Activated CD8-positive, alpha-beta memory T cell treated with anti-CD3 and anti-CD28 coated beads, Interleukin-2, amount 50 U/mL, for 24 hours (primary cell): ENCODE measurements around the gene F7.

Experiments used
- DNase-seq: peaks from one replicate; pipeline ENCODE4 v3.0.0-alpha.2; 2020; ENCODE audit errors: extremely low read depth

The F7 gene

DNA sequence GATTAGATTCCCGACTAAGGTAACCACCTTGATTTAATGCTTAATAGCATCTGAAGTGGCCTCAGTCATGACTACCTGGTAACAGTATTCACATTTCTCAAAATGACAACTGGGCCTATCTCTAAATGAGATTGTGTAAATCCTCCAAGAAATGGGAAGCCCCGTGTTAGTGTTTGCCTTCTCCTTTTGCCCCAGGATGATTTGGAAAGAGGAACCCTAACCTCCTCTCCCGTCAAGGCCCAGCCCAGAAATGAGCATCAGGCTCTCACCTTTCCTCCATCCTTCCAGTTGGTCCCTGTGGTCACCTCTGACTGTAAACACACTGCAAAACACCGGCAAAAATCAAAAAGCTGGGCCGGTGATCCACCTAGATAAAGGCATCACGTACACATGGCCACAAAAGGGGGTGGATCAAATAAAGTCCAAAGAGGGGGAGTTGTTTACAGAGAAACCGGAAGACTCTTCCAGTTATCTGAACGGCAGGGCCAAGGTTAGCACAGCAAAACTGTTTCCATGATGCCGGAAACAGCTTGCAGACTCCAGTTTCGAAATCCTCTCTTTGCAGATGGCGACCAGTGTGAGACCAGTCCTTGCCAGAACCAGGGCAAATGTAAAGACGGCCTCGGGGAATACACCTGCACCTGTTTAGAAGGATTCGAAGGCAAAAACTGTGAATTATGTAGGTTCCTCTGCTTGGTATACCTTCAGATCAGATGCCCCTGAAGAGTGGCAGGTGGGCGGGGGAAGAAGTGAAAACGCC, 33.4 kb downstream of the F7 start:
- no peak for DNase-seq

DNA sequence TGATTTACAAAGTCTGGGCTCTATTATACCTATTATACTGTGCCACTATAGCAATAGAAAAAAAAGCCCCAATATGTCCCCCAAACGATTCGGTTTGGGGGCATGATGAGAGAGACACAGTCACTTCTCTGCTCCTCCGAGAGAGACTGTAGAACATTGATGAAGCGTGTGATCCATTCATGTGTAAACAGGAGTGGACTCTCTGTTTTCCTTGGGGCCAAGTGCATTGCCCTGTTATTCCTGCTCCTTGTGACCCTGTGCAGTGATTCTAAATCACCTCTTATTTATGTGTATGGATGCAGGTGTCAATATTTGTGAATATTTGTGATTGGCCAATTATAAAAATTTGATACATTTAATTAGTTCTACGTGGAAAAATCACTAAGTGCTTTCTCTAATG, 34.0 kb downstream of the F7 start:
- DNase-seq: no peak

DNA sequence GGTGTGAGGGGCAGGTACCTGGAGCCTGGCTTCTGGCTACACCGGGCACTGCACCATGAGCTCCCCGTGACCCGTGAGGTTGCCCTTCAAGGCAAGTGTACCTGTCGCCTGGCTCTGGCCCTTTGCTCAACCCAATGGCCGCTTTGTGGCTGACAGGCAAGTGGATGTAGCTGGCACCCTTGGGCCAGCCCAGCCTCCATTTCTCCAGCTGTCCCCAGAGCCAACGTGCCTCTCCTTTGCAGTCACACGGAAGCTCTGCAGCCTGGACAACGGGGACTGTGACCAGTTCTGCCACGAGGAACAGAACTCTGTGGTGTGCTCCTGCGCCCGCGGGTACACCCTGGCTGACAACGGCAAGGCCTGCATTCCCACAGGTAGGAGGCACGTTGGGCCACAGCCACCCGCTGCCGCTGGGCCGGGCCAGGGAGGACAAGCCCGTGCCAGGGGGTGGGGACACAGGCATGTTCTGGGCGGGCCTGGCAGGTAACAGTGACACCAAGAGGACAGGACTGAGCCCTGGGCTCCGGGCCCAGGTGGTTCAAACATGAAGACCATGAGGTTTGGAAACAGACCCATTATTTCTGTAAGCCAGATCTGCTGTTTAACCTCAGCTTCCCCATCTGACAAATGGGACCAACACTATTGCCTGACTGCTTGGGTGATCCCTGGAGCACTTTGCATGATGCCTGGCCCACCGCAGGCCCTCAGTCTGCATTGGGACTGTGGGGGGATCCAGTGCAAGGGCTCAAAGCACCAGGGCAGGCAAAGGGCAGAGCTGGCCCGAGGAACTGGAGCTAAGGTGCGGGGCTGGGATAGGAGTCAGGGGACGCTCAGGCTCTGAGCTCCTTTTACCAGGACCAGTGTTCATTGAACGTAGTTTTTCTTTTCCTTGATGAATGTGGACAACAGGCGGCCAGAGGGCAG, 35.3 kb downstream of the F7 start:
- no peak for DNase-seq

DNA sequence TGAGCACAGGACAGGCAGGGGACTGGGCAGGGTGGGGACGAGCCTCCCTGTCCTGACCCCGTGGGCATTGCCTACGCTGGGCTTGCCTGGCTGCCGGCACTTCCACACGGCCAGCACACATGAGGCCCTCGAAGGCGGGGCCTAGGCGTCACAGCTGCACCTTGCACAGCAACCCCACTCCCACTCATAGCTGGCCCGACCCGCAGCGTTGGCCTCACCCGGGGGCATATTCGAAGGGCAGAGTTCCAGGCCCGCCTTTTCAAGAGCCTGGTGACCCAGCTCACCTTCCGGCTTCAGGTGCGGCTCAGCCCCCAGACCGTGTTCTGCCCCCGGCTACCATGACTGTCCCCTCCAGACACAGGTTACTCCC, 36.0 kb downstream of the F7 start:
- DNase-seq: no peak

DNA sequence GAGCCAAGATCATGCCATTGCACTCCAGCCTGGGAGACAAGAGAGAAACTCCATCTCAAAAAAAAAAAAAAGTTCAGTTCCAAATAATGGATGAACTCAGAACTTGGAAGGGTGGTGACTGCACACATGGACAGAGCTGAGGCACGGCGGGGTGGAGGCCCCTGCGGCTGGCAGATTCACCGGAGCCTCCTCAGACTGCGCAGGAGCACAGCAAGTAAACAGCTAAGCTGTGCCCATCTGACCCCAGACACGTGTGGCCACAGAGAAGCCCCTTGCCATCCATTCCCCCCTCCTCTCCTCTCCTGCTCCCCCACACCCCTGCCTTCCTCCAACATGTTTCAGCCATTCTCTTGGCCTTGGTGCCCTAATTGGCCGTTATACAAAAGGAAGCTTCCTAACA, 37.3 kb downstream of the F7 start:
- no peak for DNase-seq

DNA sequence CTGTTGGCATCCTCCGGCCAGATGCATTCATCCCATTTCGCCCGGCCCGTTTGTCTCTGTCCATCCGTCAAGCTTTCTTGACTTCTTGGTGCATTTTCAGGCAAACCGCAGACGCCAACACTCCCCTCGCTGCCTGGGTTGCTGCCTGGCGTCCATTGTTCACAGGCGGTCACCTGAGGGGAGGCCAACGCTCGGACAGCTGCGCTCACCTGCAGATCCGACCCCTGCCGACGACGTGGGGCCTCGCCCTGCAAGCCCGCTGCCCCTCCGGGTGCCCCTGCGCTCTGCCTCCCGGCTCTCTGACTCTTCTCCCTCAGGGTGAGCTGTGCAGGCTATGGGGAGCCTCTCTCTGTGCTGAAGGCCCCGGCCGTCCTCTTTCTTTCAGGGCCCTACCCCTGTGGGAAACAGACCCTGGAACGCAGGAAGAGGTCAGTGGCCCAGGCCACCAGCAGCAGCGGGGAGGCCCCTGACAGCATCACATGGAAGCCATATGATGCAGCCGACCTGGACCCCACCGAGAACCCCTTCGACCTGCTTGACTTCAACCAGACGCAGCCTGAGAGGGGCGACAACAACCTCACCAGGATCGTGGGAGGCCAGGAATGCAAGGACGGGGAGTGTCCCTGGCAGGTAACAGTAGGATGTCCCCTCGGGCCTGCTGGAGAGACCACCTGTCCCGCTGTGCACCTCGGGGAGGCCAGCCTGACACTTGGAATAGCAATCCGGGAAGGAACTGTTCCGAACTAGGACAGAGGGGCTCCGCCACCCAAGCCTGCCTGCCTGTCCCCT, 38.1 kb downstream of the F7 start:
- DNase-seq: no peak

DNA sequence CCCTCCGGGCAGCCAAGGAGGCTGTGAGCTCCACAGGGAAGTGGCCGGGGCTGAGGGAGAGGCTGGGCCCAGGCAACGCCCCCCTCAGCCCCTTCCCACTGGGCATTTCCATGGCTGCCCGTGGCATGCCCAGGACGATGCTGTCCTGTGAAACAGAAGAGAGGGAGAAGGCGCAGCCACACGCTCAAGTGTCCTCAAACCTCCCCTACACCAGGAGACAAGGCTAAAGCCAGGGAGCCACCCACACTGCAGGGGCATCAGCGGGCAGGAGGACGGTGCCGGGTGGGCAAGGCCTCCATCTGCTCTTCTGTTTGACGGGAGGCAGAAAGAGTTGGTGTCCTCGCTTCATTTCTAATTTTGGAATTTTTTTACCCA, 38.7 kb downstream of the F7 start:
- no peak for DNase-seq

DNA sequence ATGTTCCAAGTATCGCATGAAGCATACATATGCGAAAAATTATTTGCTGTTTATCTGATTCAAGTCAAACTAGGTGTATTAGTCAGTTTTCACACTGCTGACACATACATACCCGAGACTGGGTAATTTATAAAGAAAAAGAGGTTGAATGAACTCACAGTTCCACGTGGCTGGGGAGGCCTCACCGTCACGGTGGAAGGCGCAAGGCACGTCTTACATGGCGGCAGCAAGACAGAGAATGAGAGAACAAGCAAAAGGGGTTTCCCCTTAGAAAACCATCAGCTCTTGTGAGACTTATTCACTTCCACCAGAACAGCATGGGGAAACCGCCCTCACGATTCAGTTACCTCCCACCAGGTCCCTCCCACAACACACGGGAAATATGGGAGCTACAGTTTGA, 39.9 kb downstream of the F7 start:
- DNase-seq: no peak

DNA sequence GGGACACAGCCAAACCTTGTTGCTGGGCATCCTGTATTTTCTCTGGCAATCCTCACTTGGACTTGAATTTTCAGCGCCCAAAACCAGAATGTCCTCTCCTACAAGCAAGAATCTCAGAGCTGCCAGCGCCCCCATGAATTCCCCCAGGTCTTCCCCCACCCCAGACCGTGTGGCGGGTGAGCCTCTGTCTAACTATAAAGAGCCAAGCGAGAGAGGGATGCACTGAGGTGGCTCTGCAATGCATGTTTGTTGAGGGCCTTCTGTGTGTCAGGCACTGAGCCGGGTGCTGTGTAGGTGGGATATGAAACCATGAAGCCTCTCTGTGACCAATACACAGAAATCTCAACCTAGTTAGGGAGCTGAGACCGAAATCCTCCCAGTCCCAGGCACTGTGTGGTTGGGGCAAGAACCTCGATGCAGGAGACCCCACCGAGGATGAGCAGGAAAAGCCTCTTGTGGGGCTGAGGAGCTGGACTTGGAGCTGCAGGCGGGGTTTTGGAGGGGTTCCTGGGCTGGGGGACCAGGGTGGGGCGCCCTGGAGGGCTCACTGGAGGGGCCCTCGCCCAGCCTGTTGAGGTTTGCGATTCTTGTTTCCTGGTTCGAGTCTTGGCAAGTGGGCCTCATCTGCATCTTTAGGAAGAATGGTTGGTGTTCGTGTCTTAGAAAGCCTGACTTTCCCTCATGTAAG, 40.5 kb downstream of the F7 start:
- DNase-seq: no peak

DNA sequence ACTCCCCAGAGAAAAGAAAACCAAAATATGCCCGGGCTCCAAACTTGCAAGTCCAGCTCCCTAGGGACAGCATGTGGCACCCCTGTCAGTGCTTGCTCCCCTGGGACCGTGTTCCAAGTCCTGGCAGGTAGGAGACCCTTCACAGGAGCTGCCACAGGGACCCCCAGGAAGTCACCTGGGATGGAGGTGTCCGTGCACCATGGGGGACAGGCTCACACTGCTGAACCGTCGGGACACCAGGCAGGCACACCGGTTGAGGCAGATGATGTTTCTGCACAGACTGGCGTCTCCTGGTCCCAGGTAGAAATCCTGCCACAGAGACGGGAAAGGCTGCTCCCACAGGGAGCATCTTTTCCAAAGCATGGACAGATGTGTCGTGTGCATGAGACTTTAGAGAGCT, 41.2 kb downstream of the F7 start:
- no peak for DNase-seq

DNA sequence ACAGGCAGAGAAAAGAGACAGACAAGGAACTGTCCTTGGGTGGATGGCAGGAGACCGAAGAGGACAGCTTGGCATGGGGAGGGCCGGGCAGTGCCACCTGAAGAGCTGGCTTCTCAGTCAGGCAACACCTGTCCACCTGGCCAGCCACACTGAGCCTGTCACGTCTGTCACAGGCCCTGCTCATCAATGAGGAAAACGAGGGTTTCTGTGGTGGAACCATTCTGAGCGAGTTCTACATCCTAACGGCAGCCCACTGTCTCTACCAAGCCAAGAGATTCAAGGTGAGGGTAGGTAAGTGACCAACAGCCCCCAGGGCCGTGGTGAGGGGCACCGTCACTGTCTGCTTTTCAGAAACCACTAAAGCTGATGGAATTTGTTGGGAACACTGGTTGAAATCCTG, 41.6 kb downstream of the F7 start:
- no peak for DNase-seq

DNA sequence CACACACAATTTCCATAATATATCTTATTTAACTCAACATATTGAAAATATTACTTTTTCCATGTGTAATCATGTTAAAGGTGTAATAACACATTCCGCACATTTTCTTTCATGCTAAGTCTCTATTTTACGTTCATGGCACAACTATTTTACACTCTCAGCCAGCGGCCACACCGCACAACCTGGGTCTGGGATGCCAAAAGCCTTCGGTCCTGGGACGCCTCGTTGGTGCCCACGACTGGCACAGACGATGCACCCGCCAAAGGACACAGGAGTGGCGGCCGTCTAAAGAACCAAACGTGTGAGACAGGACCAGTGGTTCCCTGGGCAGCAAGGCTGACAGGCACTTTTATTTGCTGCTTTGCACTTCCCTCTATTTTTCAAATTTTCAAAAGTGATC, 42.8 kb downstream of the F7 start:
- no peak for DNase-seq

DNA sequence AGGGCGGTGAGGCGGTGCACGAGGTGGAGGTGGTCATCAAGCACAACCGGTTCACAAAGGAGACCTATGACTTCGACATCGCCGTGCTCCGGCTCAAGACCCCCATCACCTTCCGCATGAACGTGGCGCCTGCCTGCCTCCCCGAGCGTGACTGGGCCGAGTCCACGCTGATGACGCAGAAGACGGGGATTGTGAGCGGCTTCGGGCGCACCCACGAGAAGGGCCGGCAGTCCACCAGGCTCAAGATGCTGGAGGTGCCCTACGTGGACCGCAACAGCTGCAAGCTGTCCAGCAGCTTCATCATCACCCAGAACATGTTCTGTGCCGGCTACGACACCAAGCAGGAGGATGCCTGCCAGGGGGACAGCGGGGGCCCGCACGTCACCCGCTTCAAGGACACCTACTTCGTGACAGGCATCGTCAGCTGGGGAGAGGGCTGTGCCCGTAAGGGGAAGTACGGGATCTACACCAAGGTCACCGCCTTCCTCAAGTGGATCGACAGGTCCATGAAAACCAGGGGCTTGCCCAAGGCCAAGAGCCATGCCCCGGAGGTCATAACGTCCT, 43.4 kb downstream of the F7 start:
- no peak for DNase-seq

DNA sequence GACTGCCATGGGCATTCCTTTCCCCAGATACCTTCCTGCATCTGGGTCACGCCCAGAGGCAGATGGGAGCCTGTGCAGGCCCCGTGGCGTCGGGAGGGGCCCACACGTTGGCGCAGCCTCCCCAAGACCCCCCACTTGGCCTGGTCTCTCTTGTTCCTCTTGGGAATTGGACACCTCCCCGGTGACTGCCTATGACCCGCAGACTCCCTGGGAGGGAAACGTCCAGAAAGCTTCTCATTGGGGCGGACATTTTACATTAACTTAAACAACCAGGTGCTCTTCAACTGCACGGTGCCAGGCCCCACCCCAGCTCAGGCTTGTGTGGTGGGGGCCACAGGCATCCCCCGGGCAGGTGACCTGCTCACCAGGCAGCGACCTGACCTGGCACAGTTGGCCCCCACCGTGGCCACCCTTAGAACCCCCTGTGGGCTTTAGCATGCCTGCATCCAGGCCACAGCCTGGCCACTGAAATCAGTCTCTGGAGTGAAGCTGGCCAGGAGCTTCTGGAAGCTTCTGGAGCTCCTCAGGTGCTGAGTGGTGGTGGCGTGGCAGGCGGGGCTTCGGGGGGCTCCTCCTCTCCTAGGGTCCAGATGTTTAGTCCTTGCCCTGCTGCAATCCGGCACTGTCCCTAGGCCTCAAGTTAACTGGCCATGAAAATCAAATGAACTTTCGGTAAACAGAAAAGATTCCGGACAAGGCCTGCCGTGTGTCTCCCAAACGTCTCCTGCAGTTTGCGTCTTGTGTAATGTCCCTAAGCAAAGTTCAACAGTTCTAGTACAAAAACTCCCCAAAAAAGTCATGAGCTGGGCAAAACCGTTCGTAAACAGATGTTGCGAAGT, 44.3 kb downstream of the F7 start:
- DNase-seq: no peak

DNA sequence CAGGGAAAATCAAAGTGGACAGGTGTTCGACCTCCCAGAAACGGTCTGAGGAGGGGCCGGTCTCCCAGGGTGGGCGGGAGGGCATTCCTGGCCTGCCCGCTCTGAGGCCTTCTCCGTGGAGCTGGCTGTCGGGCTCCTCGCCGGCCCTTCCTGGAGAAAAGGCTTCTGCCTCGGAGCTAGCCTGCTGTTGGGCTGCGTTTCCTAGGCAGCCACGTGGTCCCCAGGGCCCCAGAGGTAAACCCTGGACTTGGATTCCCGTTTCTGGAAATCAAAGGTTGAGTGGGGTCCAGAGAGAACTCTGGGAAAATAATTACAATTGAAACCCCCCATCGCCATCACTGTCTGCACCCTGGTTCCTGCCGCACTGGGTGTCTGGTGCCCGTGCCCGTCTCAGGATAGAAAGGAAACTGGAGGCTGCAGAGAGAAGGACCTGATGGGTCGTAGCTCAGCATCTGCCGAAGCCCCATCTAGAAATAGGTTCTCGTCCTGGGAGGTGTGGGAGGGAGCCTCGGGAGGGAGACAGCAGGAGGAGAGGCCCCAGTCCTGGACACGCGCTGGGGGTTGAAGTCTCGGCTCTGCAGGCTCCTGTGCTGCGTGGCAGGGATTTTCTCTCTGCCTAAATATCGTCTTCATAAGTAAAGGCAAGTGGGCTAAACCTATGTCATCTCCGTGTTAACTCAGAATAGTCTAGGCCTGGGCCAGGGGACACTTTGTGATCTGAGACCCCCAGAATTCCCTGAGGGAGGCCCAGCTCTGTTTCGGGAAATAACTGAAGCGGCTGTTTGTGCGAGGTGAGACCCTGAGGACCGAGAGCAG, 45.2 kb downstream of the F7 start:
- DNase-seq: no peak

DNA sequence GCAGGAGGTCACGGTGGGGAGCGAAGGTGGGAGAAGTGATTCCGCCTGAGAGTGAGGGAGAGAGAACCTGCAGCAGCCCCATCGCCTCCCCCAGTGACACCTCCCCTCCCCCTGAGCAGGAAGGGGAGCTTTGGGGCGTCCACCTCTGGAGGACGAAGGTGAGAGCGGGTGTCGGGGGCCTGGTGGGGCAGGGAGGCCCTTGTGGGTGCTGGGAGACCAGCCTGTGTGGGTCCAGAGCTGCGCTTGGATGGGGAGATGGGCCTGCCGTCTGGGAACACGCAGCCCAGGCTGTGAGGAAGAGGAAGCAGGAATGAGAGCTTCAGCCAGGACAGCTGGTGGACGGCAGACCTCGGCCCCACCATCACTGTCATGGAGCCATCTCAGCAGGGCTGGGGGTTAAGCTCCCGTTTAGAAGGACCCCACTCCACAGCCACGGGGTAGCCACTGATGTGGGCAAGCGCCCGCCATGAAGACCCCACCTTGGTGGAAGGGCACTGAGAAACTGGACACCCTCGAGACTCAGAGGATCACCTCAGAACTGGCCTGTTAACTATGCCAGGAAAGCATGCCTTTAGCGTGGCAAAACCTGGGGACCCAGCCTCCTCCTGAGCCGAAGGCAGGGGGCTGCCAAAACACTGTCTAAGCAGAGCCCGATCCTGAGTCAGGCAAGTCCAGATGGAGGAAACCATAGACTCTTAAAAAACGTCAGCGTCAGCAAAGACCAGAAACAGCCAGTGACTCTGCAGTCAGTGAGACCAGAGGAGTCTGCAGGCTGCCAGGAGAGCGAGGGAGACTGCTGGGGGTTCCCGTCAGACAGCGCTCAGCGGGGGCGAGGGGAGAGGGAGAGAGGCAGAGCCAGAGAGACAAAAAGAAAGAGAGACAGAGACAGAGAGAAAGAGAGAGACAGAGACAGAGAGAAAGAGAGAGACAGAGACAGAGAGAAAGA, 46.4 kb downstream of the F7 start:
- no peak for DNase-seq

DNA sequence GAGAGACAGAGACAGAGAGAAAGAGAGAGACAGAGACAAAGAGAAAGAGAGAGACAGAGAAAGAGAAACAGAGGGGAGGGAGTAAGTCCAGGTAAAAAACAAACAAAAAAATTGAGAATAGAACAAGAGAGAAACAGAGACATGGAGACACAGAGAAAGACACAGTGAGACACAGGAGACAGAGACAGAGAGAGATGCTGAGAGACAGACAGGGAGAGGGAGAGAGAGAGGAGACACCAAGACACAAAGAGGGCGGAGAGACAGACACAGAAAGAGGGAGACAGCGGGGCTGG, 47.0 kb downstream of the F7 start:
- DNase-seq: no peak

DNA sequence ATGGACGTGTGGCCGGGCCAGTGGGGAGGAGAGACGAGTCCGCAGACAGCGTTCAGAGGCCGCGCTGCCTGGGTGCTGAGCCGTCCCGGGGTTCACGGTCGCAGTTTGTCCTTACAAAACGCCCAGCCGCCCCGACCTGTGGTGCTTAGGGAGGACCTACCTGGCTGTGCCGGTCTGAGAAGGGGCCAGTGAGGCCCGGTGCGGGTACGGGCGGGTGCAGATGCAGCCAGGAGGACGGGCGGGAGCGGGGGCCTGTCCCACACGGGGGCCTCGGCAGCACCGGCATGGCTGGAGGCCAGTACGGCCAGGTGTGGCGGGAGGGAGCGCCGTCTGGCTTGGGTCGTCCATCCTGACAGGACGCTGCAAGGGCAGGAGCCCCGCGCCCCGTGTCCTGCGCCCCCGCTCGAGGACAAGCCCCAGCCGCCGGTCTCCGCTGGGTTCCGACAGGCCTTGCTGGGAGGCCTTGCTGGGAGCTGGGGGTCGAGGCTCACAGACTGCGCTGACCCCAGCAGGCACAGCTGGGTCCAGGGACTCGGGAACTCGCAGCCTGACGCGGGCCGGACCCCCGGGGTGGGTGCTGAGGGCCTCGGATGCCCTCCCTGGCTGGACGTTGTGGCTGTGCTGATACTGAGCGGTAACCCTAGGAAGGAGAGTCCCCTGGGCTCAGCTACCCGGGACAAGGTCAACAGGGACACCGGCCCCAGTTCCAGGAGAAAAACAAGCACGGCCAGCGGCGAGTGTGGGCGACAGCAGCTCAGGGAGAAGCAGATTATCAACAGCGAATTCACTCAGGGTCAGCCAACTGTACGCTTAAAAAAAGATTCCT, 47.6 kb downstream of the F7 start:
- no peak for DNase-seq
